Adrenal gland (tissue), 12 donors: ENCODE results near the gene LRCH4. TPM values are rescaled to one million over a fixed set of nuclear protein-coding genes. Genes with fewer than 3 reads are reported as not detected.

Experiments used
- DNase-seq, 7 donors: peaks; one replicate each; pipeline ENCODE4 v3.0.0-alpha.2; 2019 to 2020
- H3K27ac ChIP-seq, 5 donors: fragments of 200-600 bp; sonication (generic) in 4 of 5; 1 replicate in 3 of 5; 2 replicates in 2 of 5; pipeline versions ENCODE4 v1.5.1 to v1.8.0; 2016 to 2020; ENCODE audit warnings: mild to moderate bottlenecking in 1 of 5
- H3K27me3 ChIP-seq: fragments of 200-600 bp; 2 replicates; pipeline ENCODE4 v1.8.0; 2021
- H3K36me3 ChIP-seq, 2 donors: fragments of 200-600 bp; replicated peaks in 1 of 2; 1 replicate in 1 of 2; 2 replicates in 1 of 2; pipeline versions ENCODE4 v1.5.1 to v1.8.0; 2018 to 2022
- H3K4me1 ChIP-seq, 2 donors: fragments of 200-600 bp; replicated peaks in 1 of 2; 1 replicate in 1 of 2; 2 replicates in 1 of 2; pipeline versions ENCODE4 v1.5.1 to v1.8.0; 2018 to 2021
- H3K4me3 ChIP-seq, 4 donors: fragments of 200-600 bp; sonication (generic) in 3 of 4; one replicate each; pipeline ENCODE4 v1.5.1; 2016 to 2018
- H3K9me3 ChIP-seq, 3 donors: fragments of 200-600 bp; sonication (generic) in 1 of 3; replicated peaks in 1 of 3; 1 replicate in 2 of 3; 2 replicates in 1 of 3; pipeline versions ENCODE4 v1.5.1 to v1.8.0; 2016 to 2021
- CTCF ChIP-seq, 6 experiments: fragments of 450-650 bp in 4 of 6; fragments of 200-600 bp in 2 of 6; sonication (generic) in 1 of 6; IDR thresholded peaks; 1 replicate in 5 of 6; 2 replicates in 1 of 6; pipeline versions ENCODE4 v1.5.1 to v1.8.0; 2016 to 2021; ENCODE audit warnings: antibody characterized with exemption in 6 of 6, mild to moderate bottlenecking in 2 of 6, moderate library complexity in 1 of 6
- POLR2A ChIP-seq, 2 donors: fragments of 450-650 bp; IDR thresholded peaks; one replicate each; pipeline ENCODE4 v1.6.1; 2017; ENCODE audit warnings: antibody characterized with exemption in 2 of 2, mild to moderate bottlenecking in 2 of 2, moderate library complexity in 1 of 2
- WGBS, 4 donors: extraction: QIAGEN DNeasy Blood & Tissue Kit in 2 of 4; methylation state at CpG; one replicate each; pipeline versions ENCODE4 v1.1.5 to v1.1.7; 2013 to 2017; 5-methylcytosine and 5-hydroxymethylcytosine counted together
- intact Hi-C, 2 donors: fragments of 100-400 bp; cut with DNase I; formaldehyde crosslinking; loops; one replicate each; pipeline versions ENCODE4 v1.14.1 to v1.15.0; 2022 to 2023
- polyA plus RNA-seq, 3 donors: library from polyadenylated mRNA; stranded (reverse); fragments of 200-250 nt in 2 of 3; fragments of 350-450 nt in 1 of 3; fragmentation: Illumina TruSeq in 1 of 3; extraction: RNeasy Lipid Tissue Mini Kit (QIAGEN cat#74804) in 1 of 3; gene quantifications; one replicate each; pipeline ENCODE4 v1.2.3, GENCODE V29; 2013 to 2014
- total RNA-seq, 9 donors: library from RNA; depleted of rRNA in 4 of 9; stranded (reverse); fragments of >200 nt in 4 of 9; fragments of 120-200 nt in 1 of 9; fragmentation: NEBNext Ultra II Directional in 1 of 9; extraction: Animal tissue kit (Norgen Biotek cat#: 25700) in 1 of 9; gene quantifications; one replicate each; pipeline versions ENCODE4 v1.1.0 to v1.2.4, GENCODE V29; 2013 to 2023
- donor health status: healthy with polysubstance abuse.
- donor health status: Bipolar disorder and iron deficiency.
- donor health status: DM: yes; HTN: yes; CAD: no.
- donor health status: DM: no; HTN: no; CAD: no.
- donor health status: DM: no; HTN: no; CAD: no.
- donor health status: DM: yes; HTN: yes; CAD: no.

Gene LRCH4
- total and polyA plus RNA-seq, 12 donors: 10.4 to 235 (median 59.8) TPM

- DNase-seq: peak in 3 of 7 donors; percentile 37 to 55 (median 42)
- intact Hi-C loops: loop anchor here in 1 of 2 donors (5.0 kb wide), 1 partner anchor 95 kb away; no protein-coding TSS in a partner anchor
- no peaks in the 10 kb centered on the region for H3K9me3 ChIP-seq
- H3K4me1 ChIP-seq: peaks cover 21 to 30% of the 10 kb centered on the region in 2 donors
- 38 to 86% (median 78%) methylated on average over 10 to 20 of the region's 20 CpGs for WGBS, 4 donors
- peaks cover 0 to 49% of the 10 kb centered on the region in 2 donors for H3K36me3 ChIP-seq
- H3K4me3 ChIP-seq: no peak overlapping the region
- TF ChIP-seq CTCF (IDR thresholded peaks at IDR 0.05) (no peak), POLR2A (IDR thresholded peaks at IDR 0.05) (no peak)
- H3K27me3 ChIP-seq: no peaks in the 10 kb centered on the region
- H3K27ac ChIP-seq: peak overlapping the region in 2 of 5 donors; percentile 94 to 99
Measured at GRCh38 chr7:100582041-100582579, 3.8 kb downstream of the LRCH4 start.

- H3K4me1 ChIP-seq: peaks cover 21 to 30% of the 10 kb centered on the region in 2 donors
- H3K36me3 ChIP-seq: peaks cover 0 to 63% of the 10 kb centered on the region in 2 donors
- H3K27me3 ChIP-seq: no peaks in the 10 kb centered on the region
- no peak overlapping the region for H3K4me3 ChIP-seq
- intact Hi-C loops: loop anchor here in 1 of 2 donors (5.0 kb wide), 1 partner anchor 97 kb away; no protein-coding TSS in a partner anchor
- peak in 1 of 7 donors; percentile 52 for DNase-seq
- H3K9me3 ChIP-seq: no peaks in the 10 kb centered on the region
- H3K27ac ChIP-seq: no peak overlapping the region
- TF ChIP-seq POLR2A (IDR thresholded peaks at IDR 0.05) (no peak), CTCF (IDR thresholded peaks at IDR 0.05) (no peak)
- WGBS, 4 donors: 73 to 82% (median 80%) methylated on average over 8 to 11 of the region's 11 CpGs
Measured at GRCh38 chr7:100580466-100581283, 5.3 kb downstream of the LRCH4 start.

- peaks cover 0 to 82% of the 10 kb centered on the region in 2 donors for H3K36me3 ChIP-seq
- H3K4me3 ChIP-seq: no peak overlapping the region
- intact Hi-C loops: no loop called here
- peaks cover 12 to 14% of the 10 kb centered on the region in 2 donors for H3K4me1 ChIP-seq
- H3K27me3 ChIP-seq: no peaks in the 10 kb centered on the region
- H3K27ac ChIP-seq: no peak overlapping the region
- WGBS, 4 donors: 89 to 94% (median 92%) methylated on average over 21 to 28 of the region's 28 CpGs
- no peak for DNase-seq
- TF ChIP-seq POLR2A (IDR thresholded peaks at IDR 0.05): no peak
- H3K9me3 ChIP-seq: no peaks in the 10 kb centered on the region
Measured at GRCh38 chr7:100578246-100579183, 7.4 kb downstream of the LRCH4 start.

GRCh38 chr7:100577507-100577906 is 8.4 kb downstream of the LRCH4 start:
- Histone ChIP-seq H3K27me3 (no peaks in the 10 kb centered on the region), H3K4me1 (peaks cover 2 to 4% of the 10 kb centered on the region in 2 donors), H3K4me3 (no peak overlapping the region), H3K27ac (no peak overlapping the region), H3K36me3 (peaks cover 0 to 82% of the 10 kb centered on the region in 2 donors), H3K9me3 (no peaks in the 10 kb centered on the region)
- TF ChIP-seq POLR2A (IDR thresholded peaks at IDR 0.05): no peak
- no peak for TF ChIP-seq CTCF (IDR thresholded peaks at IDR 0.05)
- DNase-seq: peak in 1 of 7 donors; percentile 50
- intact Hi-C loops: no loop called here
- WGBS, 4 donors: 81 to 96% (median 90%) methylated on average over 3 to 14 of the region's 14 CpGs
